Stimulated activated CD4-positive, alpha-beta T cell treated with anti-CD3 and anti-CD28 coated beads, Interleukin-2, amount 100 ng/mL, for 24 hours (primary cell): ENCODE measurements around the gene NFATC2IP.
A peak's percentile ranks its signal among the peaks of the same experiment; 100 is the strongest.
"Not testable (repeated sequence)": the region's sequence is repeated elsewhere in the genome, so short reads cannot be mapped to it uniquely, and the experiment has no call there.

Experiments
- DNase-seq, 2 donors: peaks; one replicate each; pipeline ENCODE4 v3.0.0-alpha.2; 2020

Gene NFATC2IP

GRCh38 chr16:28927815-28928214 is 22.9 kb upstream of the NFATC2IP start:
- DNase-seq, result no peak

DNA sequence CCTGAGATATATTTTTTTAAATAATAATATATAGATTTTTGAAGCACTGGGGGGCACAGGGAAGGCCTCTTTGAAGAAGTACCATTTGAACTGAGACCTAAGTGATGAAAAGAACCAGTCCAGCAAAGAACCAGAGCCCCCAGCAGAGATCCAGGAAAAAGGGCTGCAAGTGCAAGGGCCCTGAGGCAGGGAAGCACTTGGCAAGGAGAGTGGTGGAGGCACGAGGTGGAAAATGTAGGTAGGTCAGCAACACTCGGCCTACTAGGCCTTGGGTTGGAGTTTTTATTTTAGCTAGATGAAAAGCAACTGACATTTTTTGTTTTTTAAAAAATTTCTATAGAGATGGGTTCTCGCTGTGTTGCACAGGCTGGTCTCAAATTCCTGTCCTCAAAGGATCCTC is 20.5 kb upstream of the NFATC2IP start:
- no peak for DNase-seq

GRCh38 chr16:28930652-28931051 is 20.1 kb upstream of the NFATC2IP start:
- DNase-seq, result no peak

DNA sequence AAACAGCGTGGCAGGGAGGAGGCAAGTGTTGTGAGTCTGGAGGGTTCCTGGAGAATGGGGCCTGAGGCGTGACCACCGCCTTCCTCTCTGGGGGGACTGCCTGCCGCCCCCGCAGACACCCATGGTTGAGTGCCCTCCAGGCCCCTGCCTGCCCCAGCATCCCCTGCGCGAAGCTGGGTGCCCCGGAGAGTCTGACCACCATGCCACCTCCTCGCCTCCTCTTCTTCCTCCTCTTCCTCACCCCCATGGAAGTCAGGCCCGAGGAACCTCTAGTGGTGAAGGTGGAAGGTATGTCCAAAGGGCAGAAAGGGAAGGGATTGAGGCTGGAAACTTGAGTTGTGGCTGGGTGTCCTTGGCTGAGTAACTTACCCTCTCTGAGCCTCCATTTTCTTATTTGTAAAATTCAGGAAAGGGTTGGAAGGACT is 18.9 kb upstream of the NFATC2IP start, which contains the start of gene CD19:
CD19 (plus strand) TSS at position 171 of the 425 bp plus-strand sequence; CDS start at position 201, 30 bp downstream.
- no peak for DNase-seq

DNA sequence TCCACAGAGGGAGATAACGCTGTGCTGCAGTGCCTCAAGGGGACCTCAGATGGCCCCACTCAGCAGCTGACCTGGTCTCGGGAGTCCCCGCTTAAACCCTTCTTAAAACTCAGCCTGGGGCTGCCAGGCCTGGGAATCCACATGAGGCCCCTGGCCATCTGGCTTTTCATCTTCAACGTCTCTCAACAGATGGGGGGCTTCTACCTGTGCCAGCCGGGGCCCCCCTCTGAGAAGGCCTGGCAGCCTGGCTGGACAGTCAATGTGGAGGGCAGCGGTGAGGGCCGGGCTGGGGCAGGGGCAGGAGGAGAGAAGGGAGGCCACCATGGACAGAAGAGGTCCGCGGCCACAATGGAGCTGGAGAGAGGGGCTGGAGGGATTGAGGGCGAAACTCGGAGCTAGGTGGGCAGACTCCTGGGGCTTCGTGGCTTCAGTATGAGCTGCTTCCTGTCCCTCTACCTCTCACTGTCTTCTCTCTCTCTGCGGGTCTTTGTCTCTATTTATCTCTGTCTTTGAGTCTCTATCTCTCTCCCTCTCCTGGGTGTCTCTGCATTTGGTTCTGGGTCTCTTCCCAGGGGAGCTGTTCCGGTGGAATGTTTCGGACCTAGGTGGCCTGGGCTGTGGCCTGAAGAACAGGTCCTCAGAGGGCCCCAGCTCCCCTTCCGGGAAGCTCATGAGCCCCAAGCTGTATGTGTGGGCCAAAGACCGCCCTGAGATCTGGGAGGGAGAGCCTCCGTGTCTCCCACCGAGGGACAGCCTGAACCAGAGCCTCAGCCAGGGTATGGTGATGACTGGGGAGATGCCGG is 18.2 kb upstream of the NFATC2IP start:
- no peak for DNase-seq

DNA sequence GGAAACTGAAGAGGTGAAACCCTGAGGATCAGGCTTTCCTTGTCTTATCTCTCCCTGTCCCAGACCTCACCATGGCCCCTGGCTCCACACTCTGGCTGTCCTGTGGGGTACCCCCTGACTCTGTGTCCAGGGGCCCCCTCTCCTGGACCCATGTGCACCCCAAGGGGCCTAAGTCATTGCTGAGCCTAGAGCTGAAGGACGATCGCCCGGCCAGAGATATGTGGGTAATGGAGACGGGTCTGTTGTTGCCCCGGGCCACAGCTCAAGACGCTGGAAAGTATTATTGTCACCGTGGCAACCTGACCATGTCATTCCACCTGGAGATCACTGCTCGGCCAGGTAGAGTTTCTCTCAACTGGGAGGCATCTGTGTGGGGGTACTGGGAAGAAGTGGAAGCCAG is 17.6 kb upstream of the NFATC2IP start:
- DNase-seq, result no peak

GRCh38 chr16:28935346-28935745 is 15.4 kb upstream of the NFATC2IP start:
- DNase-seq, result no peak

DNA sequence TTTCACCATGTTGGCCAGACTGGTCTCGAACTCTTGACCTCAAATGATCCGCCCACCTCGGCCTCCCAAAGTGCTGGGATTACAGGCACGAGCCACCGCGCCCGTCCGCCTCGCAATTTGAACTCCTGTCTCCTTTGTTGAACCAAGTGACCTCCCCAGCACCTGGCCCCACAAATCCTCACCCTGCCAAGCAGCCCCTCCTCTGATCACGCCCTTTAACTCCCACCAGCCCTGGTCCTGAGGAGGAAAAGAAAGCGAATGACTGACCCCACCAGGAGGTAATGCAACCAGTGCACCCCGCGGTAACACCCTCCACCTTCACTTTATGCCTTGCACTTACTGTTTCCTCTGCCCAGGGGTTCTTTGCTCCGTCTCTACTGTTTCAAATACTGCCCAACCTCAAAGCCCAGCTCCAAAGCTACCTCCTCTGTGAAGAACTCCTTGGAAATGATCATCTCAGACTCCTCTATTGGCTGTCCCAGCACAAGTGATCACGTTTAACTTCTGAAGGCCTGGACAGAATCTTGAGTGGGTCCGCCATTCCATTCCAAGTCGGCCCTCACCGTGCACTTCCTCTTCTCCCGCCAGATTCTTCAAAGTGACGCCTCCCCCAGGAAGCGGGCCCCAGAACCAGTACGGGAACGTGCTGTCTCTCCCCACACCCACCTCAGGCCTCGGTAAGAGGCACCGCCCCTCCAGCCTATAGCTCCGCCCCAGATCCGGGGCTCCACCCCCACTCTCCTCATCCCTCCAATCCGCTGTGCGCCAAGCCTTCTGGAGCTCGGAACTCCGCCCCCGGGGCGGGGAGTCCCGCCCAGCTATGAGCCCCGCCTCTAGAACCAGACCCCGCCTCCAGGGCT is 14.6 kb upstream of the NFATC2IP start:
- peak; percentile 85 to 90 for DNase-seq

GRCh38 chr16:28936784-28937155 is 14.0 kb upstream of the NFATC2IP start:
- no peak for DNase-seq

DNA sequence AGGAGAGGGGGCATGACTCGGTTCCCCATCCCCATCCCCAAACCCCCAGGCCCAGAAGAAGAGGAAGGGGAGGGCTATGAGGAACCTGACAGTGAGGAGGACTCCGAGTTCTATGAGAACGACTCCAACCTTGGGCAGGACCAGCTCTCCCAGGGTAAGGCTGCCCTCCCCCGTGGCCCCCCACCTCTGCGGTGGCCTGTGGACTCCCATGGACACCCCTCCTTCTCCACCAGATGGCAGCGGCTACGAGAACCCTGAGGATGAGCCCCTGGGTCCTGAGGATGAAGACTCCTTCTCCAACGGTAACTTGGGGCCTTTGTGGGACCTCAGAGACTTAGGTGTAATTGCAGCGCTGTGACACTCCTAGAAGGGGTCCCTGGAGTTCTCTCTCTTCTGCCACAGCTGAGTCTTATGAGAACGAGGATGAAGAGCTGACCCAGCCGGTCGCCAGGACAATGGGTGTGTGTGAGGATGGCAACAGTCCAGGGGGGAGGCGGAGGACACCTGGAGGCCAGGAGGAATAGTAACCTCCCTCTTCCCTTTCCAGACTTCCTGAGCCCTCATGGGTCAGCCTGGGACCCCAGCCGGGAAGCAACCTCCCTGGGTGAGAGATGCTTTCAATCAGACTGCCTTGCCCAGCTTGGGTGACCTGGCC is 13.4 kb upstream of the NFATC2IP start:
- DNase-seq, result no peak

DNA sequence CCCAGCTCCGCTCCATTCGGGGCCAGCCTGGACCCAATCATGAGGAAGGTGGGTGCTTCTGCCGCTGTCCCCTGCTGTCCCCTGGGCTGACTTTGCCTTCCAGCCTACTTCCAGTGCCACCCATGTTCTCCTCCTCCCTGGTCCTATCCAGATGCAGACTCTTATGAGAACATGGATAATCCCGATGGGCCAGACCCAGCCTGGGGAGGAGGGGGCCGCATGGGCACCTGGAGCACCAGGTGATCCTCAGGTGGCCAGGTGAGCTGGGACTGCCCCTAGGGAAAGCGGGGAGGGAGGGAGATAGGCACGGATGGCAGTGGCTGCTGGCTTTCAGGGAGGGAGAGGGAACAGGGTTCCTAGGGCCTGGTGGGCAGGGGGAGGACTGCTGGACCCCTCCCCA is 12.0 kb upstream of the NFATC2IP start:
- no peak for DNase-seq

GRCh38 chr16:28939825-28940224 is 10.9 kb upstream of the NFATC2IP start:
- DNase-seq, result not testable (repeated sequence)

DNA sequence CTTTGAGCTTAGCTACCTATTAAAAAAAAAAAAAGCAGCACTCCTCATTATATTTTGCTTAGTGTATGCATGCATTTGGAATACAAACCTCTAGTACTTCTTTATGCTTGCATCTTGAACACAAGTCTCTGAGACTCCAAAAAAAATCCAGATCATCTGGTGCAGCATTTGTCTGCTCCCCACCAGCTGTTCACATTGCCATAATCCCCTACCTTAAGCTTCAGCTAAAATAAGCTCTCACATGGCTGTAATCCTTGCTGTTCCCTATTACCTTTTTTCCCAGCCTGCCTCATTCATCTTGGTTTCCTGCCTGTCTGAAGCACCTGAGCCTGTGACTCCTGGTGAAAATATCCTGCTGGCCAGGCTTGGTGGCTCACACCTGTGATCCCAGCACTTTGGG is 7.5 kb upstream of the NFATC2IP start:
- DNase-seq, result no peak

GRCh38 chr16:28946681-28947080 is 4.1 kb upstream of the NFATC2IP start:
- no peak for DNase-seq

GRCh38 chr16:28951410-28951943 is 740 bp downstream of the NFATC2IP start:
- no peak for DNase-seq

- no peak for DNase-seq
These were observed 7.5 kb downstream of the NFATC2IP start for GRCh38 chr16:28958216-28958615.

DNA sequence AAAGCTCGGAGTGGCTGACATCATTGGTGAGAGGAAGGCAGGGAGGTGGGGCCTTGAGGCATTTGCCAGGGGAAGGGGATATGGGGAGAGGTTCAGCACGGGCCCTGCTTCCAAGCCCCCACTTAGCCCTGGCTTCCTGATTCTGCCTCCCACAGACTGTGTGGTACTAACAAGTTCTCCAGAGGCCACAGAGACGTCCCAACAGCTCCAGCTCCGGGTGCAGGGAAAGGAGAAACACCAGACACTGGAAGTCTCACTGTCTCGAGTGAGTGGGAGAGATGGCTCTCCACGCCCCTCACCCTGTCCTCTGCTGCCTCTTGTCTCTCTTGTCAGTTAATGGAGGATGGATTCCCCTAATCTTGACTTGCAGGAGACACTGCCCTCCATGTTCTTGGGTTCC is 8.1 kb downstream of the NFATC2IP start:
- no peak for DNase-seq

DNA sequence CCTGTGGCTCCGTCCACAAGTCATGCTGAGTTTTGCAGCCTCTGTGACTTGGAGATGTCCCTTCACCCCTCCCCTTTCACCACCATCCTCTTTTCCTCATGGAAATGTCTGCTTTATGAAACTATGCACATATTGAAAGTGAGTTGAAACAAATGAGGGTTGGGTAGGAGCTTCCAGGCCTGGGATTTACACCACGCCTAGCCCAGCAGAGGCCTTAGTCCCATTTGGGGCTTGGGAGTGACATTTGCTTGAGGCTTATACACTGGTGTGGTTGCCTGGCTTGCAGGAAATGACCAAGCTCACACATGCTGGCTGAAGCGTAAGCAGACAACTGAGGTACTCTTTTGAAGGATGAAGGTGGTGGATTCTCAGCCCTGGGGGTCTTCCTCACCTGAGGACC is 13.3 kb downstream of the NFATC2IP start:
- DNase-seq, result no peak

GRCh38 chr16:28964496-28964895 is 13.8 kb downstream of the NFATC2IP start:
- DNase-seq, result no peak

DNA sequence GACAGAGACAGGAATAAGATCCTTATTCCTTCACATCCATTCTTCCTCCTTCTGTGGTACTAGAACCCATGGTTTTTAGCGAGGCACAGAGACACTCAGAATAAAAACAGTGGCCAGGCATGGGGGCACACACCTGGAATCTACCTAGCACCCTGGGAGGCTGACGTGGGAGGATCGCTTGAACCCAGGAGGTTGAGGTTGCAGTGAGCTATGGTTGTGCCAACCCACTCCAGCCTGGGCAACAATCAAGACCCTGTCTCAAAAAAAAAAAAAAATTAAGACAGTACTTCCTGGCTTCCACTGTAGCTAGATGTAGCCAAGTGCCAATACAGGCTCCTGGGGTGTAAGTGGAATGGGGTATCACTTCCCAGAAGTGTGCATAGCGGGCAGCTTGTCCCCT is 16.4 kb downstream of the NFATC2IP start:
- no peak for DNase-seq

- DNase-seq, result not testable (repeated sequence)
These were observed 19.0 kb downstream of the NFATC2IP start for GRCh38 chr16:28969696-28970095.

- peak; percentile 49 to 50 for DNase-seq
These were observed 23.3 kb downstream of the NFATC2IP start for GRCh38 chr16:28974007-28974436.
